Measurements from ENCODE around the gene ADAMTS18.

The ADAMTS18 gene

DNA sequence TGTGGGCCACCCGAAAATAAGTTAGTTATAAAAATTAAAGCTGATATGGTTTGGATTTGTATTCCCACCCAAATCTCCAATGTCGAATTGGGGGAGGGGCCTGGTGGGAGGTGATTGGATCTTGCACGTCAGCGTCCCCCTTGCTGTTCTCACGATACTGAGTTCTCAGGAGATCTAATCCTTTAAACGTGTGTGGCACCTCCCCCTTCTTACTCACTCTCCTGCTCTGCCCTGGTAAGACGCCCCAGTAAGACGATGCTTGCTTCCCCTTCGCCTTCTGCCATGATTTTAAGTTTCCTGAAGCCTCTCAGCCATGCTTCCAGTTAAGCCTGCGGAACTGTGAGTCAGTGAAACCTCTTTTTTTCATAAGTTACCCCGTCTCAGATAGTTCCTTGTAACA, 200.2 kb downstream of the ADAMTS18 start:
- Histone ChIP-seq H3K27ac (ENCODE audit: low read depth, low read length) (no peak overlapping the region), H3K4me3 (ENCODE audit: low read depth in 1 of 2, low read length in 2 of 2) (no peak overlapping the region), H3K9ac (ENCODE audit: low read length) (no peak overlapping the region), H3K9me3 (ENCODE audit: low read length) (no peaks in the 10 kb centered on the region), H3K4me1 (ENCODE audit: insufficient read depth, low read length) (peaks cover 4% of the 10 kb centered on the region), H3K27me3 (ENCODE audit: control insufficient read depth in 1 of 2, insufficient read depth in 2 of 2, low read length in 2 of 2) (no peaks in the 10 kb centered on the region), H3K36me3 (ENCODE audit: insufficient read depth, low read length) (no peaks in the 10 kb centered on the region)

- H3K36me3 ChIP-seq (ENCODE audit: insufficient read depth, low read length) = no peaks in the 10 kb centered on the region
- no peak overlapping the region for H3K27ac ChIP-seq (ENCODE audit: low read depth, low read length)
- peaks cover 4% of the 10 kb centered on the region for H3K4me1 ChIP-seq (ENCODE audit: insufficient read depth, low read length)
- H3K9me3 ChIP-seq (ENCODE audit: low read length) = no peaks in the 10 kb centered on the region
- no peaks in the 10 kb centered on the region for H3K27me3 ChIP-seq (ENCODE audit: control insufficient read depth in 1 of 2, insufficient read depth in 2 of 2, low read length in 2 of 2)
- no peak overlapping the region for H3K9ac ChIP-seq (ENCODE audit: low read length)
- H3K4me3 ChIP-seq (ENCODE audit: low read depth in 1 of 2, low read length in 2 of 2) = no peak overlapping the region
Measured at GRCh38 chr16:77233799-77234519, 200.9 kb downstream of the ADAMTS18 start.

Data from muscle layer of colon (tissue), 2 donors.